DOHH2 (cell line): ENCODE measurements around the gene ALK.

Experiments used
- H3F3A ChIP-seq: fragments of 200-600 bp; sonication (generic), shearing (Covaris generic); 2 replicates; pipeline ENCODE4 v1.6.0; 2016; ENCODE audit warnings: antibody characterized with exemption, mild to moderate bottlenecking; ENCODE audit not compliant: control insufficient read depth, insufficient read depth
- H3K27ac ChIP-seq: fragments of 200-600 bp; sonication (generic); 2 replicates; pipeline ENCODE4 v1.5.1; 2014; ENCODE audit warnings: low read depth, mild to moderate bottlenecking, low read length, moderate library complexity
- H3K27me3 ChIP-seq: fragments of 200-600 bp; sonication (generic); 2 replicates; pipeline ENCODE4 v1.6.1; 2014; ENCODE audit warnings: mild to moderate bottlenecking, low read length, mixed read lengths; ENCODE audit not compliant: control insufficient read depth
- H3K36me3 ChIP-seq: fragments of 200-600 bp; sonication (generic); 2 replicates; pipeline ENCODE4 v1.6.1; 2014; ENCODE audit warnings: mild to moderate bottlenecking, low read length, moderate library complexity, mixed read lengths; ENCODE audit not compliant: control insufficient read depth
- H3K4me1 ChIP-seq: fragments of 200-600 bp; sonication (generic); 2 replicates; pipeline ENCODE4 v1.6.1; 2014; ENCODE audit warnings: mild to moderate bottlenecking, low read length, mixed read lengths; ENCODE audit not compliant: control insufficient read depth
- H3K4me2 ChIP-seq: fragments of 200-600 bp; sonication (generic); 2 replicates; pipeline ENCODE4 v1.6.0; 2014; ENCODE audit warnings: mild to moderate bottlenecking, low read length, moderate library complexity
- H3K4me3 ChIP-seq: fragments of 200-600 bp; sonication (generic); 2 replicates; pipeline ENCODE4 v1.5.1; 2014; ENCODE audit warnings: mild to moderate bottlenecking, low read length, mixed read lengths
- H3K79me2 ChIP-seq: fragments of 200-600 bp; sonication (generic); 2 replicates; pipeline ENCODE4 v1.6.1; 2014; ENCODE audit warnings: mild to moderate bottlenecking, low read length, mixed read lengths; ENCODE audit not compliant: control insufficient read depth
- H3K9me2 ChIP-seq: fragments of 200-600 bp; sonication (generic); replicated peaks from 2 replicates; pipeline ENCODE4 v1.6.1; 2014; ENCODE audit warnings: mild to moderate bottlenecking, low read length, mixed read lengths; ENCODE audit not compliant: control insufficient read depth
- H3K9me3 ChIP-seq: fragments of 200-600 bp; sonication (generic); 2 replicates; pipeline ENCODE4 v1.6.1; 2014; ENCODE audit warnings: antibody characterized with exemption, low read length, mixed read lengths; ENCODE audit not compliant: control insufficient read depth, insufficient read depth
- H4K20me1 ChIP-seq: fragments of 200-600 bp; sonication (generic); 2 replicates; pipeline ENCODE4 v1.6.0; 2014; ENCODE audit warnings: low read depth, mild to moderate bottlenecking, antibody characterized with exemption, low read length, moderate library complexity; ENCODE audit not compliant: control insufficient read depth, insufficient read depth
- EZH2phosphoT487 ChIP-seq: fragments of 200-600 bp; sonication (generic); IDR thresholded peaks from 2 replicates; pipeline ENCODE4 v1.6.1; 2017; ENCODE audit warnings: borderline replicate concordance, mild to moderate bottlenecking, antibody characterized with exemption, low read length, moderate library complexity, mixed read lengths
- TF ChIP-seq, protein P1 (sequence below): fragments of 200-600 bp; sonication (generic); IDR thresholded peaks from one replicate; pipeline ENCODE4 v1.5.1; 2014; ENCODE audit warnings: antibody characterized with exemption, mild to moderate bottlenecking, low read depth, low read length; ENCODE audit not compliant: poor library complexity, severe bottlenecking

The ALK gene

DNA sequence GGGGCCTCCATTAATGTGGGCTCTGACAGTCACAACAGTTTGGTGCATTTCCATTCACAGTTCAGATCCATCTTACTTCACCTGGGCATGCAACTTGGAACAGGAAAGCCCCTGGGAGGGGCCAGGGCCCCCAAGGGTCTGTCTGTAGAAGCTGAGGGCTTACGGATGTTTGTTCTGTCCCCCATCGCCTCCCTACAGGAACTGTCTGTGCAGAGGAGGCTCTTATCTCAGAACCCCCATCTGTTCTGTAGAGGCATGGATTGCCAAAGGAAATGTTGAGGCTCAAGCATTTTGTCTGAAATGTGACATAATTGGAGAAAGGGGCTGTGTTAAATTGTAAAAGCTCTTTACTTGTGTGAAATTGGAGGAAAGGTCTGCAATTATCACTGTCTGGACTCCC lies 471.9 kb downstream of the ALK start:
- Histone ChIP-seq H3K79me2 (no peaks in the 10 kb centered on the region), H3K4me2 (no peak overlapping the region), H3K4me3 (no peak overlapping the region), H3K27ac (no peak overlapping the region), H3K36me3 (no peaks in the 10 kb centered on the region), H4K20me1 (no peaks in the 10 kb centered on the region), H3K9me3 (no peaks in the 10 kb centered on the region), H3F3A (no peaks in the 10 kb centered on the region), H3K27me3 (no peaks in the 10 kb centered on the region), H3K9me2 (no peaks in the 10 kb centered on the region), H3K4me1 (no peaks in the 10 kb centered on the region)
- TF ChIP-seq EZH2phosphoT487: no peak
- TF ChIP-seq, protein P1, sequence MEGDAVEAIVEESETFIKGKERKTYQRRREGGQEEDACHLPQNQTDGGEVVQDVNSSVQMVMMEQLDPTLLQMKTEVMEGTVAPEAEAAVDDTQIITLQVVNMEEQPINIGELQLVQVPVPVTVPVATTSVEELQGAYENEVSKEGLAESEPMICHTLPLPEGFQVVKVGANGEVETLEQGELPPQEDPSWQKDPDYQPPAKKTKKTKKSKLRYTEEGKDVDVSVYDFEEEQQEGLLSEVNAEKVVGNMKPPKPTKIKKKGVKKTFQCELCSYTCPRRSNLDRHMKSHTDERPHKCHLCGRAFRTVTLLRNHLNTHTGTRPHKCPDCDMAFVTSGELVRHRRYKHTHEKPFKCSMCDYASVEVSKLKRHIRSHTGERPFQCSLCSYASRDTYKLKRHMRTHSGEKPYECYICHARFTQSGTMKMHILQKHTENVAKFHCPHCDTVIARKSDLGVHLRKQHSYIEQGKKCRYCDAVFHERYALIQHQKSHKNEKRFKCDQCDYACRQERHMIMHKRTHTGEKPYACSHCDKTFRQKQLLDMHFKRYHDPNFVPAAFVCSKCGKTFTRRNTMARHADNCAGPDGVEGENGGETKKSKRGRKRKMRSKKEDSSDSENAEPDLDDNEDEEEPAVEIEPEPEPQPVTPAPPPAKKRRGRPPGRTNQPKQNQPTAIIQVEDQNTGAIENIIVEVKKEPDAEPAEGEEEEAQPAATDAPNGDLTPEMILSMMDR: no peak

DNA sequence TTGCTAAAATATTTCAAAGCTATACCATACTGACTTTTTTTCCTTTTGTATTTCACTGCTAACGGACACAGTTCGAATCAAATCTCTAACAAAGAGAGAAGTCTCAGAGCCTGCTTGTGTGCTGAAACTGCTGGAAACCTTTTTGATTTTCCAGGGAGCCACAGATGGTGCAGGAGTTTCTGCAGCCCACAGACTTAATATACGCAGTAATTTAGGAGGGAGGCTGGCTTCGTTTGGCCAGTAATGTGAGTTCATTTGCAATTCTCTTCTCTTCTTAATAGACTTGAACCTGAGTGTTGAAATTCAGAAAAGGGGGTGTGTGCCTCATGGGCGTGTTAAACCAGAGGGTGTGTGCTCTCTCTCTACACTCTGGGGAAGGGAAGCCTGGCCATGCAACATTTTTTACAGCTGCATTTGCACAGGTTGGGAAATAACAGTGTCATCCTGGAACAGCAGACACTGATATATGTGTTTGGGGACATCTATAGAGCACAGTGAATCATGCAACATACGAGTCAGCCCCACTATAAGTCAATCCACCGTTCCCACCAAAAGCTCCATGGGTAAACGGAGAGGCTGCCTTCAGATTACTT lies 473.2 kb downstream of the ALK start:
- Histone ChIP-seq H3K27ac (no peak overlapping the region), H3K9me2 (no peaks in the 10 kb centered on the region), H3K4me3 (no peak overlapping the region), H3K4me1 (no peaks in the 10 kb centered on the region), H3K9me3 (no peaks in the 10 kb centered on the region), H4K20me1 (no peaks in the 10 kb centered on the region), H3K79me2 (no peaks in the 10 kb centered on the region), H3K36me3 (no peaks in the 10 kb centered on the region), H3K27me3 (no peaks in the 10 kb centered on the region), H3K4me2 (no peak overlapping the region), H3F3A (no peaks in the 10 kb centered on the region)
- no peak for TF ChIP-seq EZH2phosphoT487
- TF ChIP-seq, protein P1: no peak

DNA sequence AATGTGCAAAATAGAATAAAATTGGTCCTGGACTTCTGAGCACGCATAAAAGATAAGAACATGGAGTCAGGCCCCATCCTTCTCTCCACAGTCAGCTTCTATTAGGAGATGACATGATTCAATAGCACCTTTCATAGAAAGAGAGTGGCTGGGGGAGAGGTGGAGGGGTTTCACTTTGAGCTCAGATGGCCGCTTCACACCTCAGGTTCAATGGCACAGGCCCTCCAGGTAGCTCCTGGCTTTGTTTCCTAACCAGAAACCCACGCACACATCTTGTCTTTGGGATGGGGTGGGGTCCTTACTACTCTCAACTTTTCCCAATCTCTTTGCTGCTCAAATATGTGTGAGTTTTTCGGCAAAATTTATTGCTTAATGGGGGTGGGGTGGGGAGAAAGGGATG lies 473.9 kb downstream of the ALK start:
- no peak for TF ChIP-seq EZH2phosphoT487
- TF ChIP-seq, protein P1: no peak
- Histone ChIP-seq H3K27me3 (no peaks in the 10 kb centered on the region), H3K4me3 (no peak overlapping the region), H3K36me3 (no peaks in the 10 kb centered on the region), H3K79me2 (no peaks in the 10 kb centered on the region), H3F3A (no peaks in the 10 kb centered on the region), H3K4me2 (no peak overlapping the region), H3K9me2 (no peaks in the 10 kb centered on the region), H4K20me1 (no peaks in the 10 kb centered on the region), H3K27ac (no peak overlapping the region), H3K9me3 (no peaks in the 10 kb centered on the region), H3K4me1 (no peaks in the 10 kb centered on the region)

DNA sequence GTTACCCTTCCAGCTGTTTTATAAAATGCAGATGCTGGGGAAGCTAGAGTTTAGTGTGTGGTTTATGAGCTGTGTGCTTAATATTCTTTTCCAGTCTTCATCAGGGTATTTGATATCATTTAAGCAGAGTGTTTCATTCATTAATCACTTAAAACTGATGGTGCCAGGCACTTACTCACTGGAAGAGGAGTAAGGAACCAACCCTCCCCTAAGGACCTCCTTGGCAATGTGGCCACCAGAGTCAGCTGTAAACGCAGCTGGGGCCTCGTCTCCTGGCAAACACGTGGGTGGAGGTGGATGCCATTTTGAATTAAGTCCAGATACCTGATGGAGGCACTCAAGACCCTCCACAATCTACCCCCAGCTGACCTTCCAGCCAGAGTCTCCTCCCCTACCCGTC lies 474.5 kb downstream of the ALK start:
- H3K36me3 ChIP-seq: no peaks in the 10 kb centered on the region

More for the DNA sequence above, 474.5 kb downstream of the ALK start:
- TF ChIP-seq, protein P1: no peak
- no peak for TF ChIP-seq EZH2phosphoT487
- no peaks in the 10 kb centered on the region for H4K20me1 ChIP-seq
- no peak overlapping the region for H3K4me3 ChIP-seq
- H3K79me2 ChIP-seq: no peaks in the 10 kb centered on the region
- H3K4me2 ChIP-seq: no peak overlapping the region
- no peaks in the 10 kb centered on the region for H3F3A ChIP-seq
- no peaks in the 10 kb centered on the region for H3K9me2 ChIP-seq
- no peak overlapping the region for H3K27ac ChIP-seq
- no peaks in the 10 kb centered on the region for H3K4me1 ChIP-seq
- no peaks in the 10 kb centered on the region for H3K27me3 ChIP-seq
- H3K9me3 ChIP-seq: no peaks in the 10 kb centered on the region
